Measurements from ENCODE around the gene STX1B. TPM values are rescaled to one million over a fixed set of nuclear protein-coding genes. Genes with fewer than 3 reads are reported as not detected.
A peak's percentile ranks its signal among the peaks of the same experiment; 100 is the strongest.

STX1B gene
- total RNA-seq, 2 experiments from 2014 or later: 1.3 to 1.5 TPM

DNA sequence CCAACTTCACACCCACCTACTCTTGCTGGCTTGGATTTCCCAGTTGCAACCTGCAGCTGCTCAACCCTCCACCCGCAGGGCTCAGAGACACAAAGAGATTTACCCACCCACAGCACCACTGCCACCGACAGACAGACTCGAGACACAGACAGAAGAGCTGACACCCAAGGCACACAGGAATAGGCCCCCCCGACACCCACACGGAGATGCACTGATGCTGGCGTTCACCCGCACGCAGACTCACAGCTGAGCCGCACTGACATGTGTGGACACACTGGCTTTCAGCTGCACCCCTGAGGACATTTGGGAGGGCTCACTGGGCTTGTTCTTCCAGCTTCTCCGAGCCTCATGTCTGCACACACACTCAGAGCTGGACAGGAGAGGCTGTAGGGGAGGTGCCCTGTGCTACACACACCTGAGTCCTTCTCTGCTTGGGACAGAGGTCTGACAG is 8.2 kb downstream of the STX1B start:
- Mint-ChIP-seq H3K36me3 (ENCODE audit: low read depth) (no peaks in the 10 kb centered on the region), H3K9me3 (ENCODE audit: low read depth) (no peaks in the 10 kb centered on the region), H3K27me3 (no peaks in the 10 kb centered on the region), H3K4me3 (no peak overlapping the region), H3K27ac (no peak overlapping the region), H3K4me1 (no peaks in the 10 kb centered on the region)
- POLR2A ChIA-PET: no interaction called here
- DNase-seq: no peak
- CTCF ChIA-PET: no interaction called here
- ATAC-seq: no peak
- intact Hi-C loops (cut with DNase I, micrococcal nuclease): no loop called here

DNA sequence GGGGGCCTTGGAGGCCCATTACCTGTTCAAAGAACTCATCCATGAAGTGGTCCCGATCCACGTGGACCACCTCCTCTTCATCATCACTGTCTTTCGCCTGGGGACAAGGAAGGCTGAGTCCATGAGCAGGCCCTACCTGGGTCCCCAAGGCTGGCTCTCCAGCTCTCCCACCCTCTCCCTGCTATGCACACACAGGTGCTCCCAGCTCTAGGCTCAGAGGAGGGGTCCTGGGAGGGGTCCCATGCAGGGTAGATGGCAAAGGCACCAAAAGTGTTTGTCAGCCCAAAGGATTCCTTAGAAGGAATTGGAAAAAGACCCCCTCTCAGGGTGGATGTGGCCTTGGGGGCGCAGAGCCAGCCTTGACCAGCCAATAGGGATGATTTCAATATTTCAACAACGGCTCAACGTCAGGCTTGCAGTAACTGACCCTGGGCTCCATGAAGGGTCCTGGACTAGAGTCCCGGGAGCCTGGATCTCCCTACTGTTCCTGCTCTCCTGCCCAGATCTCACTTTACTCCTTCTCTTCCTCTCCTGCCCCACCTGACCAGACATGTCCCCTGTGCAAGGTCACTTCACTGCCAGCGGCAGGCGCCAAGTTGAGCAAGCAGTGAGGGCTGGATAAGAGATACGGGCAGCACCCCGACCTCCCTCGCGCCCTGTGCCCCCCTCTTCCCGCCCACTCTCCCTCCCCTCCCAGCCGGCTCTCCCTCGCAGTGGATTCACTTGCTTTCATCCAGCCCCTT is 8.8 kb downstream of the STX1B start:
- Mint-ChIP-seq H3K4me3 (no peak overlapping the region), H3K27ac (no peak overlapping the region), H3K9me3 (ENCODE audit: low read depth) (no peaks in the 10 kb centered on the region), H3K4me1 (peaks cover 3% of the 10 kb centered on the region), H3K27me3 (no peaks in the 10 kb centered on the region), H3K36me3 (ENCODE audit: low read depth) (no peaks in the 10 kb centered on the region)
- DNase-seq (no peak), ATAC-seq (no peak)
- CTCF ChIA-PET: no interaction called here
- POLR2A ChIA-PET: no interaction called here
- intact Hi-C loops (cut with DNase I, micrococcal nuclease): no loop called here

- Mint-ChIP-seq H3K27me3 (peaks cover 3% of the 10 kb centered on the region), H3K9me3 (ENCODE audit: low read depth) (no peaks in the 10 kb centered on the region), H3K36me3 (ENCODE audit: low read depth) (no peaks in the 10 kb centered on the region), H3K27ac (no peak overlapping the region), H3K4me1 (peaks cover 8% of the 10 kb centered on the region), H3K4me3 (no peak overlapping the region)
- intact Hi-C loops (cut with DNase I, micrococcal nuclease): no loop called here
- DNase-seq (no peak), ATAC-seq (no peak)
- ChIA-PET CTCF (no interaction called here), POLR2A (no interaction called here)
Observed at GRCh38 chr16:31000671-31001382, 9.6 kb downstream of the STX1B start.

- Mint-ChIP-seq H3K27ac (no peak overlapping the region), H3K27me3 (peaks cover 3% of the 10 kb centered on the region)
- intact Hi-C loops (cut with DNase I, micrococcal nuclease): loop anchor here in 1 of 2 experiments (10.0 kb wide), 3 partner anchors 46 to 866 kb away; no protein-coding TSS in a partner anchor
Observed at GRCh38 chr16:30998852-30999761, 11.3 kb downstream of the STX1B start.

GRCh38 chr16:30997725-30998711 is 12.4 kb downstream of the STX1B start:
- CTCF ChIA-PET: interaction anchor here (0.6 to 2.1 kb wide), 6 partner anchors 12 to 336 kb away, joined by 3 to 8 read pairs (median 5); partner anchors contain the start of gene HSD3B7
- DNase-seq (no peak), ATAC-seq (no peak)
- Mint-ChIP-seq H3K9me3 (ENCODE audit: low read depth) (no peaks in the 10 kb centered on the region), H3K4me3 (peak overlapping the region; percentile 72), H3K36me3 (ENCODE audit: low read depth) (no peaks in the 10 kb centered on the region), H3K4me1 (peaks cover 16% of the 10 kb centered on the region), H3K27ac (no peak overlapping the region), H3K27me3 (peaks cover 3% of the 10 kb centered on the region)
- POLR2A ChIA-PET: interaction anchor here (0.6 to 0.8 kb wide), 2 partner anchors 75 to 871 kb away, joined by 3 read pairs; no protein-coding TSS in a partner anchor
- intact Hi-C loops (cut with DNase I, micrococcal nuclease): loop anchor here (1.0 to 10.0 kb wide), 13 partner anchors 35 to 867 kb away; partner anchors contain the start of genes ARMC5 (in 1 of the 2), FBXL19 (in 1 of the 2), KAT8 (in 1 of the 2) and SETD1A (in 1 of the 2)

More at GRCh38 chr16:30998852-30999761, 11.3 kb downstream of the STX1B start:
- ATAC-seq (no peak), DNase-seq (no peak)
- no peak overlapping the region for H3K4me3 Mint-ChIP-seq
- peaks cover 16% of the 10 kb centered on the region for H3K4me1 Mint-ChIP-seq
- H3K36me3 Mint-ChIP-seq (ENCODE audit: low read depth): no peaks in the 10 kb centered on the region
- ChIA-PET POLR2A (interaction anchor here (0.6 kb wide), 1 partner anchor 197 kb away, joined by 3 read pairs; no protein-coding TSS in a partner anchor), CTCF (interaction anchor here (0.6 to 2.1 kb wide), 8 partner anchors 13 to 335 kb away, joined by 3 to 8 read pairs (median 4); partner anchors contain the start of gene HSD3B7)
- no peaks in the 10 kb centered on the region for H3K9me3 Mint-ChIP-seq (ENCODE audit: low read depth)

GRCh38 chr16:30996985-30997724 is 13.3 kb downstream of the STX1B start:
- Mint-ChIP-seq H3K27me3 (peaks cover 3% of the 10 kb centered on the region), H3K27ac (no peak overlapping the region), H3K36me3 (ENCODE audit: low read depth) (no peaks in the 10 kb centered on the region), H3K4me1 (peaks cover 16% of the 10 kb centered on the region), H3K9me3 (ENCODE audit: low read depth) (no peaks in the 10 kb centered on the region), H3K4me3 (peak overlapping the region; percentile 72)
- ATAC-seq (peak; percentile 95), DNase-seq (peak; percentile 94)
- CTCF ChIA-PET: interaction anchor here (0.6 kb wide), 1 partner anchor 53 kb away, joined by 3 read pairs; no protein-coding TSS in a partner anchor
- POLR2A ChIA-PET: interaction anchor here (0.8 kb wide), 1 partner anchor 76 kb away, joined by 3 read pairs; no protein-coding TSS in a partner anchor
- intact Hi-C loops (cut with DNase I, micrococcal nuclease): loop anchor here (1.0 to 10.0 kb wide), 13 partner anchors 36 to 868 kb away; partner anchors contain the start of genes ARMC5 (in 1 of the 2), FBXL19 (in 1 of the 2), KAT8 (in 1 of the 2) and SETD1A (in 1 of the 2)

GRCh38 chr16:30996324-30996984 is 14.0 kb downstream of the STX1B start:
- Mint-ChIP-seq H3K27ac (no peak overlapping the region), H3K4me1 (peaks cover 16% of the 10 kb centered on the region), H3K9me3 (ENCODE audit: low read depth) (no peaks in the 10 kb centered on the region), H3K27me3 (peaks cover 3% of the 10 kb centered on the region), H3K4me3 (peak overlapping the region; percentile 72), H3K36me3 (ENCODE audit: low read depth) (no peaks in the 10 kb centered on the region)
- ChIA-PET CTCF (interaction anchor here (0.6 kb wide), 1 partner anchor 907 kb away, joined by 3 read pairs; no protein-coding TSS in a partner anchor), POLR2A (interaction anchor here (0.8 kb wide), 1 partner anchor 76 kb away, joined by 3 read pairs; no protein-coding TSS in a partner anchor)
- ATAC-seq (no peak), DNase-seq (no peak)
- intact Hi-C loops (cut with DNase I, micrococcal nuclease): loop anchor here (2.0 to 10.0 kb wide), 5 partner anchors 48 to 868 kb away; partner anchors contain the start of gene FBXL19 (in 1 of the 2)

DNA sequence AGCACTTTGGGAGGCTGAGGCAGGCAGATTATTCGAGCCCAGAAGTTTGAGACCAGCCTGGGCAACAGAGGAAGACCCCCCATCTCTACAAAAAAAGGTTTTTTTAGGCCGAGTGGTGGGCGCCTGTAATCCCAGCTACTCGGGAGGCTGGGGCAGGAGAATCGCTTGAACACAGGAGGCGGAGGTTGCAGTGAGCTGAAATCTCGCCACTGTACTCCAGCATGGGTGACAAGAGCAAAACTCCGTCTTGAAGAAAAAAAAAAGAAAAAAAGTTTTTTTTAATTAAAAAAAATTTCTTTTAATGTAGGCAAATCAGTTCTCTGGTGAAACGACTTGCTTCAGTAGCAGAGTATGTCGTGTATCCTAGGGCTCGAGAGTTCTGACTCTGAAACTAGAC is 14.5 kb downstream of the STX1B start:
- ChIA-PET POLR2A (no interaction called here), CTCF (interaction anchor here (0.6 kb wide), 1 partner anchor 906 kb away, joined by 3 read pairs; no protein-coding TSS in a partner anchor)
- Mint-ChIP-seq H3K4me1 (peaks cover 16% of the 10 kb centered on the region), H3K36me3 (ENCODE audit: low read depth) (no peaks in the 10 kb centered on the region), H3K4me3 (peak overlapping the region; percentile 72), H3K9me3 (ENCODE audit: low read depth) (no peaks in the 10 kb centered on the region), H3K27me3 (peaks cover 3% of the 10 kb centered on the region), H3K27ac (no peak overlapping the region)
- DNase-seq: no peak
- ATAC-seq: no peak
- intact Hi-C loops (cut with DNase I, micrococcal nuclease): loop anchor here (2.0 to 10.0 kb wide), 5 partner anchors 49 to 869 kb away; partner anchors contain the start of gene FBXL19 (in 1 of the 2)

All from activated CD4-positive, alpha-beta T cell treated with anti-CD3 and anti-CD28 coated beads for 36 hours (primary cell).